ENCODE results near the gene SLC16A13. TPM values are rescaled to one million over a fixed set of nuclear protein-coding genes. Genes with fewer than 3 reads are reported as not detected.
"Not testable (repeated sequence)": the region's sequence is repeated elsewhere in the genome, so short reads cannot be mapped to it uniquely, and the experiment has no call there.

Gene SLC16A13
- polyA plus RNA-seq (2011; rRNA removed) = 1.4 and 2.8 TPM in 2 replicates
- 0.93 and 1.4 TPM in 2 replicates for polyA minus RNA-seq (2011; rRNA and poly(A)+ RNA removed)

GRCh38 chr17:7035591-7036368, at the start of gene SLC16A13:
Gene SLC16A13 (plus strand): TSS chr17:7036015. CDS start chr17:7036383, 368 bp downstream.
- Histone ChIP-seq H3K27me3 (ENCODE audit: control insufficient read depth, insufficient read depth, low read length) (no peaks in the 10 kb centered on the region), H3K4me3 (ENCODE audit: low read depth, low read length) (peak within 1 kb of the TSS; percentile 74), H3K36me3 (ENCODE audit: control insufficient read depth, insufficient read depth, low read length) (no peaks in the 10 kb centered on the region)
- ChIA-PET CTCF (interaction anchor here (0.6 to 2.0 kb wide), 6 partner anchors 8 to 101 kb away, joined by 3 to 6 read pairs (median 5); partner anchors contain the start of gene BCL6B), POLR2A (interaction anchor here (0.6 kb wide), 1 partner anchor 18 kb away, joined by 5 read pairs; no protein-coding TSS in a partner anchor)
- TF ChIP-seq CTCF (IDR thresholded peaks at IDR 0.05; ENCODE audit: insufficient read depth, low read depth, low read length) = no peak
- DNase-seq (ENCODE audit: low read depth) = peak; percentile 73

- H3K4me3 ChIP-seq (ENCODE audit: low read depth, low read length) = no peak overlapping the region
- H3K27me3 ChIP-seq (ENCODE audit: control insufficient read depth, insufficient read depth, low read length) = no peaks in the 10 kb centered on the region
- POLR2A ChIA-PET = no interaction called here
- no peak for TF ChIP-seq CTCF (IDR thresholded peaks at IDR 0.05; ENCODE audit: insufficient read depth, low read depth, low read length)
- no peak for DNase-seq (ENCODE audit: low read depth)
- H3K36me3 ChIP-seq (ENCODE audit: control insufficient read depth, insufficient read depth, low read length) = no peaks in the 10 kb centered on the region
- CTCF ChIA-PET = interaction anchor here (1.4 to 3.9 kb wide), 3 partner anchors 35 to 76 kb away, joined by 3 to 16 read pairs (median 15); no protein-coding TSS in a partner anchor
Measured at GRCh38 chr17:6986676-6987075, 49.1 kb upstream of the SLC16A13 start.

GRCh38 chr17:6989779-6990178, 46.0 kb upstream of the SLC16A13 start:
- ChIA-PET CTCF (interaction anchor here (1.0 to 2.4 kb wide), 4 partner anchors 13 to 75 kb away, joined by 3 to 7 read pairs (median 6); no protein-coding TSS in a partner anchor), POLR2A (no interaction called here)
- Histone ChIP-seq H3K4me3 (ENCODE audit: low read depth, low read length) (no peak overlapping the region), H3K36me3 (ENCODE audit: control insufficient read depth, insufficient read depth, low read length) (no peaks in the 10 kb centered on the region), H3K27me3 (ENCODE audit: control insufficient read depth, insufficient read depth, low read length) (no peaks in the 10 kb centered on the region)
- no peak for TF ChIP-seq CTCF (IDR thresholded peaks at IDR 0.05; ENCODE audit: insufficient read depth, low read depth, low read length)
- DNase-seq (ENCODE audit: low read depth) = no peak

GRCh38 chr17:6993613-6994056, 42.2 kb upstream of the SLC16A13 start:
- H3K4me3 ChIP-seq (ENCODE audit: low read depth, low read length); POLR2A ChIA-PET; DNase-seq (ENCODE audit: low read depth); H3K36me3 ChIP-seq (ENCODE audit: control insufficient read depth, insufficient read depth, low read length); H3K27me3 ChIP-seq (ENCODE audit: control insufficient read depth, insufficient read depth, low read length): not testable (repeated sequence)
- CTCF ChIA-PET = interaction anchor here (0.6 to 4.4 kb wide), 4 partner anchors 10 to 83 kb away, joined by 3 to 26 read pairs (median 6); no protein-coding TSS in a partner anchor

- POLR2A ChIA-PET = no interaction called here
- no peak for DNase-seq (ENCODE audit: low read depth)
- no peak for TF ChIP-seq CTCF (IDR thresholded peaks at IDR 0.05; ENCODE audit: insufficient read depth, low read depth, low read length)
- CTCF ChIA-PET = interaction anchor here (0.6 to 4.4 kb wide), 4 partner anchors 9 to 83 kb away, joined by 3 to 26 read pairs (median 6); no protein-coding TSS in a partner anchor
- H3K36me3 ChIP-seq (ENCODE audit: control insufficient read depth, insufficient read depth, low read length) = peaks cover 6% of the 10 kb centered on the region; the same call in 1 of the 2 replicates
- H3K4me3 ChIP-seq (ENCODE audit: low read depth, low read length) = no peak overlapping the region
- H3K27me3 ChIP-seq (ENCODE audit: control insufficient read depth, insufficient read depth, low read length) = no peaks in the 10 kb centered on the region
Measured at GRCh38 chr17:6994118-6994598, 41.7 kb upstream of the SLC16A13 start.
